ENCODE results near the gene EXOC1L.

The EXOC1L gene

GRCh38 chr4:55808186-55808585 is 11.4 kb upstream of the EXOC1L start:
- Histone ChIP-seq H3K9ac (ENCODE audit: low read length) (no peak overlapping the region), H3K27me3 (ENCODE audit: low read depth, low read length) (no peaks in the 10 kb centered on the region), H3K36me3 (replicated peaks; ENCODE audit: low read depth, low read length) (no peaks in the 10 kb centered on the region), H3K4me3 (ENCODE audit: low read length) (no peak overlapping the region), H3K4me2 (ENCODE audit: low read length) (no peak overlapping the region), H2AFZ (ENCODE audit: low read depth, low read length) (no peak overlapping the region), H4K20me1 (ENCODE audit: insufficient read depth, low read length) (no peaks in the 10 kb centered on the region), H3K27ac (ENCODE audit: low read length) (no peak overlapping the region), H3K79me2 (ENCODE audit: low read length) (no peaks in the 10 kb centered on the region), H3K4me1 (ENCODE audit: low read length) (no peaks in the 10 kb centered on the region), H3K9me3 (ENCODE audit: insufficient read depth, low read length) (no peaks in the 10 kb centered on the region)
- TF ChIP-seq EZH2phosphoT487 (IDR thresholded peaks at IDR 0.05; ENCODE audit: low read depth): no peak
- TF ChIP-seq CTCF (IDR thresholded peaks at IDR 0.05; ENCODE audit: low read depth, low read length): no peak

- no peak overlapping the region for H3K4me2 ChIP-seq (ENCODE audit: low read length)
- H3K79me2 ChIP-seq (ENCODE audit: low read length): no peaks in the 10 kb centered on the region
- H3K9ac ChIP-seq (ENCODE audit: low read length): no peak overlapping the region
- H2AFZ ChIP-seq (ENCODE audit: low read depth, low read length): no peak overlapping the region
- no peaks in the 10 kb centered on the region for H3K9me3 ChIP-seq (ENCODE audit: insufficient read depth, low read length)
- no peaks in the 10 kb centered on the region for H3K27me3 ChIP-seq (ENCODE audit: low read depth, low read length)
- no peaks in the 10 kb centered on the region for H3K36me3 ChIP-seq (replicated peaks; ENCODE audit: low read depth, low read length)
- H4K20me1 ChIP-seq (ENCODE audit: insufficient read depth, low read length): no peaks in the 10 kb centered on the region
- no peak overlapping the region for H3K4me3 ChIP-seq (ENCODE audit: low read length)
- no peaks in the 10 kb centered on the region for H3K4me1 ChIP-seq (ENCODE audit: low read length)
- no peak overlapping the region for H3K27ac ChIP-seq (ENCODE audit: low read length)
- no peak for TF ChIP-seq CTCF (IDR thresholded peaks at IDR 0.05; ENCODE audit: low read depth, low read length)
- no peak for TF ChIP-seq EZH2phosphoT487 (IDR thresholded peaks at IDR 0.05; ENCODE audit: low read depth)
Observed at GRCh38 chr4:55808632-55809031, 11.0 kb upstream of the EXOC1L start.

DNA sequence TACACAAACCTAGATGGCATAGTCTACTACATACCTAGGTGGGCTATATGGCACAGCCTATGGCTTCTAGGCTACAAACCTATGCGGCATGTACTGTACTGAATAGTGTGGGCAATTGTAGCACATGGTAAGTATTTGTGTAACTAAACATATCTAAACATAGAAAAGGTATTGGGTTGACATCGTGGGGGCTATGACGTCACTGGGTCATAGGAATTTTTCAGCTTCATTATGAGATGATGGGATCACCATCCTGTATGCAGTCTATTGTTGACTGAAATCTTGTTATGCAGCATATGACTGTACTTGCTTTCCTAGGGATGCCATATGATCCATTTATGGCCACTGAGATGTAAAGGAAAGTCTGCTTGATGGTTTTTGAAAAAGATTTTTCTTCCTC is 1.9 kb upstream of the EXOC1L start:
- H3K4me1 ChIP-seq (ENCODE audit: low read length): no peaks in the 10 kb centered on the region

GRCh38 chr4:55820279-55820678 is 689 bp downstream of the EXOC1L start:
- no peak overlapping the region for H3K4me3 ChIP-seq (ENCODE audit: low read length)
- no peaks in the 10 kb centered on the region for H4K20me1 ChIP-seq (ENCODE audit: insufficient read depth, low read length)

More for the DNA sequence above, 1.9 kb upstream of the EXOC1L start:
- H3K36me3 ChIP-seq (replicated peaks; ENCODE audit: low read depth, low read length): no peaks in the 10 kb centered on the region
- H3K4me3 ChIP-seq (ENCODE audit: low read length): no peak overlapping the region
- no peak overlapping the region for H3K9ac ChIP-seq (ENCODE audit: low read length)
- H4K20me1 ChIP-seq (ENCODE audit: insufficient read depth, low read length): no peaks in the 10 kb centered on the region
- H3K9me3 ChIP-seq (ENCODE audit: insufficient read depth, low read length): no peaks in the 10 kb centered on the region
- TF ChIP-seq CTCF (IDR thresholded peaks at IDR 0.05; ENCODE audit: low read depth, low read length) (no peak), EZH2phosphoT487 (IDR thresholded peaks at IDR 0.05; ENCODE audit: low read depth) (no peak)
- no peaks in the 10 kb centered on the region for H3K79me2 ChIP-seq (ENCODE audit: low read length)
- H3K27ac ChIP-seq (ENCODE audit: low read length): no peak overlapping the region
- no peak overlapping the region for H3K4me2 ChIP-seq (ENCODE audit: low read length)
- no peaks in the 10 kb centered on the region for H3K27me3 ChIP-seq (ENCODE audit: low read depth, low read length)
- no peak overlapping the region for H2AFZ ChIP-seq (ENCODE audit: low read depth, low read length)

More at GRCh38 chr4:55820279-55820678, 689 bp downstream of the EXOC1L start:
- Histone ChIP-seq H3K9me3 (ENCODE audit: insufficient read depth, low read length) (no peaks in the 10 kb centered on the region), H2AFZ (ENCODE audit: low read depth, low read length) (no peak overlapping the region), H3K36me3 (replicated peaks; ENCODE audit: low read depth, low read length) (no peaks in the 10 kb centered on the region), H3K27ac (ENCODE audit: low read length) (no peak overlapping the region), H3K4me2 (ENCODE audit: low read length) (no peak overlapping the region), H3K9ac (ENCODE audit: low read length) (no peak overlapping the region), H3K79me2 (ENCODE audit: low read length) (no peaks in the 10 kb centered on the region), H3K4me1 (ENCODE audit: low read length) (no peaks in the 10 kb centered on the region), H3K27me3 (ENCODE audit: low read depth, low read length) (no peaks in the 10 kb centered on the region)
- TF ChIP-seq EZH2phosphoT487 (IDR thresholded peaks at IDR 0.05; ENCODE audit: low read depth) (no peak), CTCF (IDR thresholded peaks at IDR 0.05; ENCODE audit: low read depth, low read length) (no peak)

Measured in OCI-LY3 (cell line).